Sigmoid colon (tissue), 7 donors: Measurements from ENCODE around the gene EDDM3A. TPM values are rescaled to one million over a fixed set of nuclear protein-coding genes. Genes with fewer than 3 reads are reported as not detected.
"Not testable (repeated sequence)": the region's sequence is repeated elsewhere in the genome, so short reads cannot be mapped to it uniquely, and the experiment has no call there.

ENCODE experiments used
- DNase-seq: peaks from one replicate; pipeline ENCODE4 v3.0.0-alpha.2; 2019
- H3K27ac ChIP-seq, 4 donors: fragments of 200-600 bp; sonication (generic); one replicate each; pipeline ENCODE4 v1.5.1; 2016 to 2019; ENCODE audit warnings: mild to moderate bottlenecking in 1 of 4
- H3K27me3 ChIP-seq, 3 donors: fragments of 200-600 bp; sonication (generic); one replicate each; pipeline ENCODE4 v1.5.1; 2019; ENCODE audit warnings: mild to moderate bottlenecking in 1 of 3
- H3K36me3 ChIP-seq, 4 donors: fragments of 200-600 bp; sonication (generic); one replicate each; pipeline ENCODE4 v1.5.1; 2016 to 2019
- H3K4me1 ChIP-seq, 4 donors: fragments of 200-600 bp; sonication (generic); one replicate each; pipeline ENCODE4 v1.5.1; 2017 to 2019
- H3K4me3 ChIP-seq, 4 donors: fragments of 200-600 bp; sonication (generic); one replicate each; pipeline ENCODE4 v1.5.1; 2017 to 2019; ENCODE audit warnings: mild to moderate bottlenecking in 2 of 4, moderate library complexity in 1 of 4
- H3K9me3 ChIP-seq, 4 donors: fragments of 200-600 bp in 3 of 4; sonication (generic) in 3 of 4; one replicate each; pipeline versions ENCODE4 v1.5.1 to v1.6.1; 2013 to 2019
- CTCF ChIP-seq, 4 experiments: fragments of 450-650 bp in 3 of 4; fragments of 200-600 bp in 1 of 4; IDR thresholded peaks; one replicate each; pipeline ENCODE4 v1.5.1; 2016 to 2019; ENCODE audit warnings: antibody characterized with exemption in 4 of 4, mild to moderate bottlenecking in 3 of 4, moderate library complexity in 2 of 4
- EP300 ChIP-seq, 4 donors: sonication (generic); formaldehyde crosslinking; IDR thresholded peaks; one replicate each; pipeline ENCODE4 v1.6.1; 2017; ENCODE audit warnings: antibody characterized with exemption in 4 of 4
- POLR2A ChIP-seq, 2 donors: fragments of 450-650 bp; IDR thresholded peaks; one replicate each; pipeline ENCODE4 v1.6.1; 2016; ENCODE audit warnings: antibody characterized with exemption in 2 of 2, mild to moderate bottlenecking in 2 of 2, moderate library complexity in 2 of 2
- POLR2AphosphoS5 ChIP-seq, 4 donors: sonication (generic); formaldehyde crosslinking; IDR thresholded peaks; one replicate each; pipeline ENCODE4 v1.6.1; 2017; ENCODE audit warnings: antibody characterized with exemption in 4 of 4
- WGBS, 2 donors: extraction: QIAGEN DNeasy Blood & Tissue Kit; methylation state at CpG; one replicate each; pipeline ENCODE4 v1.1.7; 2013; 5-methylcytosine and 5-hydroxymethylcytosine counted together
- intact Hi-C: fragments of 100-400 bp; cut with DNase I; formaldehyde crosslinking; loops from one replicate; pipeline ENCODE4 v1.15.1; 2023
- polyA plus RNA-seq, 3 donors: library from polyadenylated mRNA; stranded (reverse); fragments of 200-250 nt; gene quantifications; one replicate each; pipeline ENCODE4 v1.2.3, GENCODE V29; 2013
- total RNA-seq, 4 donors: library from RNA; depleted of rRNA; stranded (reverse); fragments of >200 nt; gene quantifications; one replicate each; pipeline ENCODE4 v1.1.0, GENCODE V29; 2016
- donor health status: healthy with polysubstance abuse.
- donor health status: Bipolar disorder and iron deficiency.
- donor health status: healthy.

The EDDM3A gene
- total and polyA plus RNA-seq, 7 donors = not detected

- H3K27me3 ChIP-seq = no peaks in the 10 kb centered on the region
- no peak overlapping the region for H3K4me3 ChIP-seq
- 79 to 88% methylated on average over 5 of the region's 5 CpGs for WGBS, 2 donors
- intact Hi-C loops = loop anchor here (5.0 to 10.0 kb wide), 2 partner anchors 156 to 273 kb away; no protein-coding TSS in a partner anchor
- H3K9me3 ChIP-seq = no peaks in the 10 kb centered on the region
- no peaks in the 10 kb centered on the region for H3K4me1 ChIP-seq
- no peak for TF ChIP-seq POLR2AphosphoS5 (IDR thresholded peaks at IDR 0.05)
- DNase-seq = no peak
- H3K27ac ChIP-seq = no peak overlapping the region
- peaks cover 0 to 37% (median 1%) of the 10 kb centered on the region in 4 donors for H3K36me3 ChIP-seq
Measured at GRCh38 chr14:20698934-20699333, 46.8 kb upstream of the EDDM3A start.

GRCh38 chr14:20699931-20700330 lies 45.8 kb upstream of the EDDM3A start:
- no peak overlapping the region for H3K27ac ChIP-seq
- peaks cover 0 to 28% (median 1%) of the 10 kb centered on the region in 4 donors for H3K36me3 ChIP-seq
- TF ChIP-seq EP300 (IDR thresholded peaks at IDR 0.05) = no peak
- no peak for TF ChIP-seq POLR2AphosphoS5 (IDR thresholded peaks at IDR 0.05)
- TF ChIP-seq POLR2A (IDR thresholded peaks at IDR 0.05) = no peak
- no peak for TF ChIP-seq CTCF (IDR thresholded peaks at IDR 0.05)
- no peaks in the 10 kb centered on the region for H3K4me1 ChIP-seq
- intact Hi-C loops = loop anchor here (5.0 to 10.0 kb wide), 2 partner anchors 155 to 272 kb away; no protein-coding TSS in a partner anchor
- H3K27me3 ChIP-seq = no peaks in the 10 kb centered on the region
- DNase-seq = no peak
- H3K4me3 ChIP-seq = no peak overlapping the region
- no peaks in the 10 kb centered on the region for H3K9me3 ChIP-seq

- H3K4me3 ChIP-seq, H3K27ac ChIP-seq, H3K9me3 ChIP-seq, H3K4me1 ChIP-seq, DNase-seq, H3K27me3 ChIP-seq, intact Hi-C loops: not testable (repeated sequence)
- H3K36me3 ChIP-seq = peaks cover 0 to 19% (median 0%) of the 10 kb centered on the region in 4 donors
- 90 to 96% methylated on average over 7 of the region's 7 CpGs for WGBS, 2 donors
Measured at GRCh38 chr14:20700965-20701364, 44.7 kb upstream of the EDDM3A start.

- Histone ChIP-seq H3K4me1 (no peaks in the 10 kb centered on the region), H3K36me3 (no peaks in the 10 kb centered on the region), H3K27ac (no peak overlapping the region), H3K4me3 (no peak overlapping the region), H3K9me3 (no peaks in the 10 kb centered on the region), H3K27me3 (no peaks in the 10 kb centered on the region)
- DNase-seq = no peak
- intact Hi-C loops = no loop called here
- TF ChIP-seq POLR2A (IDR thresholded peaks at IDR 0.05) (no peak), POLR2AphosphoS5 (IDR thresholded peaks at IDR 0.05) (no peak), CTCF (IDR thresholded peaks at IDR 0.05) (no peak), EP300 (IDR thresholded peaks at IDR 0.05) (no peak)
- WGBS, 2 donors = 66 to 76% methylated on average over 4 of the region's 4 CpGs
Measured at GRCh38 chr14:20706657-20707355, 38.9 kb upstream of the EDDM3A start.

GRCh38 chr14:20707622-20708021 lies 38.1 kb upstream of the EDDM3A start:
- intact Hi-C loops = no loop called here
- no peaks in the 10 kb centered on the region for H3K9me3 ChIP-seq
- 51 to 53% methylated on average over 2 of the region's 2 CpGs for WGBS, 2 donors
- no peaks in the 10 kb centered on the region for H3K36me3 ChIP-seq
- TF ChIP-seq POLR2A (IDR thresholded peaks at IDR 0.05) = no peak
- TF ChIP-seq CTCF (IDR thresholded peaks at IDR 0.05) = no peak
- no peak for TF ChIP-seq EP300 (IDR thresholded peaks at IDR 0.05)
- TF ChIP-seq POLR2AphosphoS5 (IDR thresholded peaks at IDR 0.05) = no peak
- no peak for DNase-seq
- no peak overlapping the region for H3K27ac ChIP-seq
- H3K27me3 ChIP-seq = no peaks in the 10 kb centered on the region
- H3K4me3 ChIP-seq = no peak overlapping the region
- no peaks in the 10 kb centered on the region for H3K4me1 ChIP-seq

GRCh38 chr14:20711261-20711660 lies 34.4 kb upstream of the EDDM3A start:
- no peak overlapping the region for H3K4me3 ChIP-seq
- WGBS, 2 donors = 69 to 73% methylated on average over 4 of the region's 4 CpGs
- no peaks in the 10 kb centered on the region for H3K36me3 ChIP-seq
- H3K4me1 ChIP-seq = no peaks in the 10 kb centered on the region
- no peaks in the 10 kb centered on the region for H3K9me3 ChIP-seq
- no peaks in the 10 kb centered on the region for H3K27me3 ChIP-seq
- DNase-seq = no peak
- intact Hi-C loops = no loop called here
- TF ChIP-seq CTCF (IDR thresholded peaks at IDR 0.05) (no peak), EP300 (IDR thresholded peaks at IDR 0.05) (no peak), POLR2AphosphoS5 (IDR thresholded peaks at IDR 0.05) (no peak), POLR2A (IDR thresholded peaks at IDR 0.05) (no peak)
- H3K27ac ChIP-seq = no peak overlapping the region
